Trophoblast cell (in vitro differentiated cells and primary cell): Measurements from ENCODE around the gene UBASH3B.

Source experiments
- DNase-seq, 2 donors: peaks; one replicate each; pipeline ENCODE4 v3.0.0-alpha.2; 2016
- H2AFZ ChIP-seq: 2 replicates; pipeline ENCODE4 v1.6.1; 2013; ENCODE audit warnings: low read length, moderate library complexity, mild to moderate bottlenecking; ENCODE audit not compliant: insufficient read depth, poor library complexity
- H2AK5ac ChIP-seq: 2 replicates; pipeline ENCODE4 v1.6.1; 2013; ENCODE audit warnings: mild to moderate bottlenecking, low read length
- H2BK120ac ChIP-seq: 2 replicates; pipeline ENCODE4 v1.6.1; 2013; ENCODE audit warnings: low read length, mild to moderate bottlenecking, moderate library complexity; ENCODE audit not compliant: insufficient read depth, poor library complexity
- H2BK12ac ChIP-seq: 2 replicates; pipeline ENCODE4 v1.6.1; 2013; ENCODE audit warnings: mild to moderate bottlenecking, low read length, moderate library complexity
- H2BK5ac ChIP-seq: 2 replicates; pipeline ENCODE4 v1.6.1; 2013; ENCODE audit warnings: low read length, low read depth, moderate library complexity, mild to moderate bottlenecking; ENCODE audit not compliant: poor library complexity
- H3K14ac ChIP-seq: 2 replicates; pipeline ENCODE4 v1.6.1; 2013; ENCODE audit warnings: mild to moderate bottlenecking, low read length
- H3K18ac ChIP-seq: 2 replicates; pipeline ENCODE4 v1.6.1; 2013; ENCODE audit warnings: mild to moderate bottlenecking, low read length
- H3K23ac ChIP-seq: 2 replicates; pipeline ENCODE4 v1.6.1; 2013; ENCODE audit warnings: low read length
- H3K27ac ChIP-seq: 2 replicates; pipeline ENCODE4 v1.5.1; 2013; ENCODE audit warnings: low read depth, mild to moderate bottlenecking, inconsistent platforms, low read length, moderate library complexity
- H3K27me3 ChIP-seq: 2 replicates; pipeline ENCODE4 v1.6.1; 2013; ENCODE audit warnings: inconsistent platforms, mild to moderate bottlenecking, low read length, moderate library complexity; ENCODE audit not compliant: insufficient read depth
- H3K36me3 ChIP-seq, 2 experiments: 1 replicate in 1 of 2; 2 replicates in 1 of 2; pipeline ENCODE4 v1.6.1; 2013; ENCODE audit warnings: low read length in 2 of 2, mild to moderate bottlenecking in 2 of 2, moderate library complexity in 1 of 2; ENCODE audit not compliant: insufficient read depth in 2 of 2, control insufficient read depth in 1 of 2
- H3K4ac ChIP-seq: 2 replicates; pipeline ENCODE4 v1.6.1; 2013; ENCODE audit warnings: low read depth, mild to moderate bottlenecking, low read length, moderate library complexity
- H3K4me1 ChIP-seq, 2 experiments: 1 replicate in 1 of 2; 2 replicates in 1 of 2; pipeline ENCODE4 v1.6.1; 2013; ENCODE audit warnings: low read length in 2 of 2, mild to moderate bottlenecking in 2 of 2, moderate library complexity in 1 of 2; ENCODE audit not compliant: insufficient read depth in 2 of 2, control insufficient read depth in 1 of 2
- H3K4me2 ChIP-seq: 2 replicates; pipeline ENCODE4 v1.6.1; 2013; ENCODE audit warnings: inconsistent platforms, mild to moderate bottlenecking, low read length, moderate library complexity
- H3K4me3 ChIP-seq: 2 replicates; pipeline ENCODE4 v1.5.1; 2013; ENCODE audit warnings: mild to moderate bottlenecking, low read depth, low read length, inconsistent platforms
- H3K79me1 ChIP-seq: one replicate; pipeline ENCODE4 v1.6.1; 2013; ENCODE audit warnings: low read length
- H3K79me2 ChIP-seq: 2 replicates; pipeline ENCODE4 v1.6.1; 2013; ENCODE audit warnings: low read length, mild to moderate bottlenecking; ENCODE audit not compliant: control insufficient read depth, insufficient read depth, poor library complexity
- H3K9ac ChIP-seq: 2 replicates; pipeline ENCODE4 v1.6.1; 2013; ENCODE audit warnings: mild to moderate bottlenecking, low read length
- H3K9me3 ChIP-seq: 2 replicates; pipeline ENCODE4 v1.6.1; 2013; ENCODE audit warnings: low read depth, mild to moderate bottlenecking, control low read depth, inconsistent platforms, low read length; ENCODE audit not compliant: insufficient read depth
- H4K12ac ChIP-seq: 2 replicates; pipeline ENCODE4 v1.6.1; 2013; ENCODE audit warnings: low read depth, mild to moderate bottlenecking, low read length, moderate library complexity
- H4K8ac ChIP-seq: 2 replicates; pipeline ENCODE4 v1.6.1; 2013; ENCODE audit warnings: low read depth, mild to moderate bottlenecking, low read length, moderate library complexity
- H4K91ac ChIP-seq: one replicate; pipeline ENCODE4 v1.6.1; 2013; ENCODE audit warnings: low read depth, mild to moderate bottlenecking, low read length, moderate library complexity
- WGBS: extraction: QIAGEN DNeasy Blood & Tissue Kit; methylation state at CpG from one replicate; pipeline ENCODE4 v1.1.7; 2013; ENCODE audit warnings: missing lambda C conversion rate; ENCODE audit not compliant: insufficient read length, insufficient coverage; ENCODE audit errors: extremely low coverage; 5-methylcytosine and 5-hydroxymethylcytosine counted together

Gene UBASH3B

DNA sequence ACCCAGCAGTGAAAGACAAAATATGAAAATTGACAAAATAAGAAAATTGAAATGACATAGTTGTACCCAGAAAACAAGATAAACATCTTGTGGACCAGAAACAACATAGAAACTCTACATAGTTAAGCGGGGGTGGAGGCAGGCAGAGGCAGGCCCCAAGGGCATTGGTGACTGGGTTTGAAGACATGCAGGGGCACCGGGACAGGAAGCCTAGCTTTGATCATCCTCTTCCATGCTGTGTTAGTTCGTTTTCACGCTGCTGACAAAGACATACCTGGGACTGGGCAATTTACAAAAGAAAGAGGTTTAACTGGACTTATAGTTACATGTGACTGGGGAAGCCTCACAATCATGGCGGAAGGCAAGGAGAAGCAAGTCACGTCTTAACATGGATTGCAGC is 149.3 kb downstream of the UBASH3B start:
- no peaks in the 10 kb centered on the region for H3K9me3 ChIP-seq
- no peaks in the 10 kb centered on the region for H3K27me3 ChIP-seq
- H3K79me1 ChIP-seq: peaks cover 19% of the 10 kb centered on the region
- H2AK5ac ChIP-seq: no peak overlapping the region
- DNase-seq: peak; percentile 95 to 96
- H3K23ac ChIP-seq: no peak overlapping the region
- no peak overlapping the region for H2BK12ac ChIP-seq
- H3K4me1 ChIP-seq: peaks cover 22 to 26% of the 10 kb centered on the region in 2 experiments
- no peak overlapping the region for H2AFZ ChIP-seq
- H3K18ac ChIP-seq: no peak overlapping the region
- no peak overlapping the region for H4K8ac ChIP-seq
- no CpG with 5 or more reads among the region's 6 CpGs for WGBS
- no peak overlapping the region for H2BK5ac ChIP-seq
- H3K14ac ChIP-seq: no peak overlapping the region
- peaks cover 8 to 19% of the 10 kb centered on the region in 2 experiments for H3K36me3 ChIP-seq
- H3K4ac ChIP-seq: no peak overlapping the region
- H3K4me3 ChIP-seq: no peak overlapping the region
- no peak overlapping the region for H4K12ac ChIP-seq
- H3K4me2 ChIP-seq: no peak overlapping the region
- H3K9ac ChIP-seq: no peak overlapping the region
- H3K79me2 ChIP-seq: peaks cover 2% of the 10 kb centered on the region
- H3K27ac ChIP-seq: peak overlapping the region; percentile 92
- H4K91ac ChIP-seq: no peak overlapping the region
- no peak overlapping the region for H2BK120ac ChIP-seq

DNA sequence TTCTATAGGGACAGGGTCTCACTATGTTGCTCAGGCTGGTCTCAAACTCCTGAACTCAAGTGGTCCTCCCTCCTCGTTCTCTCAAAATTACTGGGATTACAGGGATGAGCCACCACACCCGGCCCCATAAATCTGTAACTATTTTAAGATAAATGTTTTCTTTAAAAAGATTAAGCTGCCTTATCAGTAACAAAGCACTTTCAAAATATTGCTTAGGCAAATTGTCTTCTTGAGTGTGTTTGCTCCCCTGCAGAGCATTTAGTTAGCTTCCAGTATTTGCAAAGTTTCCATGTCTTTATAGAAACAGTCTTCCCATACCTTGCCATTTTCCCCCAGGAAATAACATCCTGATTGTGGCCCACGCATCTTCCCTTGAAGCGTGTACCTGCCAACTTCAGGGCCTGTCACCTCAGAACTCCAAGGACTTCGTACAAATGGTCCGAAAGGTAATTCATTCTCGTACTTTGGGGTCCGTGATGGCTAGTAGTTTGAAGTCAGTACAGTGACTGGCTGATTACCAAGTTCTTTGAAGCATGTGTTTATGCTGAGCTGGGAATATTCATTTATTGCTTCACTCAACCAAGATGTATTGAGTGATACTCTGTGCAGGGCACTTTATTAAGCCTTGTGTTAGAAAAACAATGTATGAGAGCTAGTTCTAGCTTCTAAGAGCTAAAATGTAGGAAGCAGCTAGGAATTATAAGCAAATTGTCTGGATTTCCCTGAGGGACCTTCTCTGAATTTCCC is 152.4 kb downstream of the UBASH3B start:
- H2BK5ac ChIP-seq: peak overlapping the region; percentile 65
- H4K8ac ChIP-seq: peak overlapping the region; percentile 84
- H4K12ac ChIP-seq: no peak overlapping the region
- H3K14ac ChIP-seq: peak overlapping the region; percentile 67
- peaks cover 19% of the 10 kb centered on the region for H3K79me1 ChIP-seq
- H3K4me2 ChIP-seq: no peak overlapping the region
- no peak overlapping the region for H3K23ac ChIP-seq
- peaks cover 2% of the 10 kb centered on the region for H3K79me2 ChIP-seq
- H3K4me1 ChIP-seq: peaks cover 19 to 23% of the 10 kb centered on the region in 2 experiments
- H3K36me3 ChIP-seq: peaks cover 3 to 12% of the 10 kb centered on the region in 2 experiments
- H2BK120ac ChIP-seq: peak overlapping the region; percentile 70
- H4K91ac ChIP-seq: peak overlapping the region; percentile 70
- no peak overlapping the region for H2AK5ac ChIP-seq
- no peak overlapping the region for H2AFZ ChIP-seq
- no peaks in the 10 kb centered on the region for H3K27me3 ChIP-seq
- H3K18ac ChIP-seq: peak overlapping the region; percentile 47
- no CpG with 5 or more reads among the region's 8 CpGs for WGBS
- peak overlapping the region; percentile 75 for H3K27ac ChIP-seq
- H3K4ac ChIP-seq: no peak overlapping the region
- H3K9me3 ChIP-seq: no peaks in the 10 kb centered on the region
- no peak for DNase-seq
- H3K9ac ChIP-seq: no peak overlapping the region
- peak overlapping the region; percentile 48 for H2BK12ac ChIP-seq
- H3K4me3 ChIP-seq: no peak overlapping the region

DNA sequence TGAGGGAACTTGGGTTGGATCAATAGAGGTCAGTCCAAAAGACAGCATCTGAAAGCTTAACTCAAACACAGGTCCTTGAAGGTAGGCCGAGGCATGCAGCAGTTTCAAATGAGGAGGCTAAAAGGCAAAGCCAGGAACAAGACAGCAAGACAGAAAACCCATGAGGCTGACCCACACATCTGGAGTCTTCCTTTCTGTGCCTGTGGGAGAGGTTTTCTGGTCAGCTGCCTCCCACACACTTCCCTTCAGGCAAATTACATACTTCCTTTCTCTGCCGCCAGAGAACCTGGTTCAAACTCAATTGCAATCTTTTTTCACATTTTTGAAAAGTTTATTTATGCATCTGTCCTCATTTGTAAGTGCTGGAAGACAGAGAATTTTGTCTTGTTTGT is 153.0 kb downstream of the UBASH3B start:
- H3K4me1 ChIP-seq: peaks cover 16 to 17% of the 10 kb centered on the region in 2 experiments
- H3K14ac ChIP-seq: peak overlapping the region; percentile 41
- no peak overlapping the region for H3K23ac ChIP-seq
- H3K9me3 ChIP-seq: no peaks in the 10 kb centered on the region
- no peaks in the 10 kb centered on the region for H3K27me3 ChIP-seq
- peaks cover 3 to 12% of the 10 kb centered on the region in 2 experiments for H3K36me3 ChIP-seq
- H3K27ac ChIP-seq: peak overlapping the region; percentile 75
- peak overlapping the region; percentile 20 for H2BK120ac ChIP-seq
- H3K79me1 ChIP-seq: peaks cover 19% of the 10 kb centered on the region
- H3K79me2 ChIP-seq: peaks cover 2% of the 10 kb centered on the region
- no peak overlapping the region for H4K12ac ChIP-seq
- no CpG with 5 or more reads among the region's 2 CpGs for WGBS
- no peak overlapping the region for H3K9ac ChIP-seq
- no peak overlapping the region for H2BK12ac ChIP-seq
- H3K4me3 ChIP-seq: no peak overlapping the region
- H2AFZ ChIP-seq: no peak overlapping the region
- no peak overlapping the region for H3K4ac ChIP-seq
- H4K8ac ChIP-seq: peak overlapping the region; percentile 84
- no peak overlapping the region for H4K91ac ChIP-seq
- DNase-seq: peak; percentile 68 to 85
- peak overlapping the region; percentile 65 for H2BK5ac ChIP-seq
- H3K18ac ChIP-seq: peak overlapping the region; percentile 47
- H2AK5ac ChIP-seq: no peak overlapping the region
- no peak overlapping the region for H3K4me2 ChIP-seq

DNA sequence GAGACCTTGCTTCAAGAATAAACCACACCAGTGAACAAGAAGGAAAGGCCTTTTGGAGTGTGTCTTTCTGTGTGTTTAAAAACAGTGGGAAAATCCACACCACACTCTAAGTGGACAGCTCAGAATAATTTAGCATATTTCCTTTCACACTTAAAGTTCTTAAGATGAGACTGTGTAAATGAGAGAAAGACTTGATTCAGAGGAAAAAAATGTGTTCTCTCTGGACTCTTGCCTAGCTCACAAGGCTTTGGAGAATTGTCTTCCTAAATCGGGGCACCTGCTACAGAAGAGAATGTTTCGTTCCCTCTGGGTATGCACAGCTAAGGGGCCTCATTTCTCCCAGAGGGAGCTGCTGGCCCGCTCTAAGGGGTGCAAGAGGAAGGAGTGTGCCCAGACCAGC is 154.3 kb downstream of the UBASH3B start:
- H3K4me3 ChIP-seq: no peak overlapping the region
- H2BK5ac ChIP-seq: no peak overlapping the region
- peak in 1 of 2 donors; percentile 66 for DNase-seq
- H3K4ac ChIP-seq: no peak overlapping the region
- no peak overlapping the region for H4K8ac ChIP-seq
- peaks cover 8% of the 10 kb centered on the region for H3K79me1 ChIP-seq
- H3K4me2 ChIP-seq: no peak overlapping the region
- H3K9ac ChIP-seq: no peak overlapping the region
- no CpG with 5 or more reads among the region's 3 CpGs for whole genome bisulfite sequencing
- H3K9me3 ChIP-seq: no peaks in the 10 kb centered on the region
- no peak overlapping the region for H2AFZ ChIP-seq
- peaks cover 2% of the 10 kb centered on the region for H3K79me2 ChIP-seq
- no peak overlapping the region for H2BK120ac ChIP-seq
- H3K14ac ChIP-seq: no peak overlapping the region
- peaks cover 3 to 12% of the 10 kb centered on the region in 2 experiments for H3K36me3 ChIP-seq
- H4K91ac ChIP-seq: no peak overlapping the region
- no peak overlapping the region for H3K27ac ChIP-seq
- H3K18ac ChIP-seq: no peak overlapping the region
- H2AK5ac ChIP-seq: no peak overlapping the region
- peak overlapping the region; percentile 8 for H2BK12ac ChIP-seq
- no peak overlapping the region for H3K23ac ChIP-seq
- no peaks in the 10 kb centered on the region for H3K27me3 ChIP-seq
- peaks cover 6% of the 10 kb centered on the region in 2 experiments for H3K4me1 ChIP-seq
- no peak overlapping the region for H4K12ac ChIP-seq
